ENCODE measurements around the gene WDR74.
"Not testable (repeated sequence)": the region's sequence is repeated elsewhere in the genome, so short reads cannot be mapped to it uniquely, and the experiment has no call there.

The WDR74 gene

DNA sequence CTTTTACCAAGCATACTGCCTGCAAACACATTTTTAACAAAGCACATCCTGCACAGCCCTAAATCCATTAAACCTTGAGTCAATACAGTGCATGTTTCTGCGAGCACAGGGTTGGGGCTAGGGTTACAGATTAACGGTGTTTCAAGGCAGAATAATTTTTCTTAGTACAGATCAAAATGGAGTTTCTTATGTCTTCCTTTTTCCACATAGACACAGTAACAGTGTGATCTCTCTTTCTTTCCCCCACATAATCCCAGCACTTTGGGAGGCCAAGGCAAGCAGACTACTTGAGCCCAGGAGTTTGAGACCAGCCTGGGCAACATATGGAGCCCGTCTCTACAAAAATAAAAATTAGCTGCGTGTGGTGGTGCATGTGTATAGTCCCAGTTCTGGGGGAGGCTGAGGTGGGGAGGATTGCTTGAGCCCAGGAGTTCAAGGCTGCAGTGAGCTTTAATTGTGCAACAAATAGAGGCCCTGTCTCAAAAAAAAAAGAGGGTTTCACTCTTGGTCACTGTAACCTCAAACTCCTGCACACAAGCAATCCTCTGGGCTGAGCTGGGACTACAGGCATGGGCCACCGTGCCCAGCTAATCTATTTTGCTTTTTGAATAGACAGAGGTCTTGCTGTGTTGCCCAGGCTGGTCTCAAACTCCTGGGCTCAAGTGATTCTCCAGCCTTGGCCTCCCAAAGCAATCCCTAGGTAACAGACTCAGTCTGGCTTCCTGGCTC, 21.6 kb upstream of the WDR74 start:
- DNase-seq = no peak

DNA sequence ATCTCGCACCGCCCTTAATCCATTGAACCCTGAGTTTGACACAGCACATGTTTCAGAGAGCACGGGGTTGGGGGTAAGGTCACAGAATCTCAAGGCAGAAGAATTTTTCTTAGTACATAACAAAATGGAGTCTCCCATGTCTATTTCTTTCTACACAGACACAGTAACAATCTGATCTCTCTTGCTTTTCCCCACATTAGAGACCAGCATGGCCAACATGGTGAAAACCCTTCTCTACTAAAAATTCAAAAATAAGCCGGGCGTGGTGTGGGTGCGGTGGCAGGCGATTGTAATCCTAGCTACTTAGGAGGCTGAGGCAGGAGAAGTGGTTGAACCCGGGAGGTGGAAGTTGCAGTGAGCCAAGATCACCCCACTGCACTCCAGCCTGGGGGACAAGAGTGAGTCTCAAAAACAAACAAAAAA, 19.9 kb upstream of the WDR74 start:
- DNase-seq = not testable (repeated sequence)

DNA sequence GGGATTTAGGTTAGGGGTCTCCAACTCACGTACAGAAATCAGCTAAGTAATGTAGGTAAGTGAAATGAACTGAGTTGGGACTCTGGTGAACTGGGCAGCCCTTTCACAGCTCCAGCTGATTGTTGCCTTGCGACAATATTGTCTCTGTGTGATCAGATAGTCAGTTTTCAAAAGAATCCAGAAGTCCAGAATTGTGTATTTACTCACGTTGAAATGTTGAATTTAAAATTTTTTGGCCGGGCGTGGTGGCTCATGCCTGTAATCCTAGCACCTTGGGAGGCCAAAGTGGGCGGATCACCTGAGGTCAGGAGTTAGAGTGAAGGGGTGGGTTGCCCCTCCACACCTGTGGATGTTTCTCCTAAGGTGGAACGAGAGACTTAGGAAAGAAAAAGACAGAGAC, 18.8 kb upstream of the WDR74 start:
- DNase-seq = no peak

DNA sequence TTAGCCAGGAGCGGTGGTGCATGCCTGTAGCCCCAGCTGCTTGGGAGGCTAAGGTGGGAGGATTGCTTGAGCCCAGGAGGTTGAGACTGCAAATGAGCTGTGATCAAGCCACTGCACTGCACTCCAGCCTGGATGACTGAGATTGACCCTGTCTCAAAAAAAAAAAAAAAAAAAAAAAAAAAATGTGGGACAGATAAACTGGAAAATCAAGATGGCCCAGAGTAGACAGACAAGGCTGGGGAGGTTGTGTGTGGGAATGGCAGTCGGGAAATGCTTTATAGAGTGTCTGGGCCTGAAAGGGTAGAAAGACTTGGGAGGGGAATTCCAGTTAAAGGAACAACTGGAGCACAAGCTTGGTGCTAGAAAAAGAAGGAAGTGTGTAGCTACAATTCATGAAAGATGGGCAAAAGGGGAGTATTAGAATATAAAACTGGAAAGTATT, 18.2 kb upstream of the WDR74 start:
- no peak for DNase-seq

DNA sequence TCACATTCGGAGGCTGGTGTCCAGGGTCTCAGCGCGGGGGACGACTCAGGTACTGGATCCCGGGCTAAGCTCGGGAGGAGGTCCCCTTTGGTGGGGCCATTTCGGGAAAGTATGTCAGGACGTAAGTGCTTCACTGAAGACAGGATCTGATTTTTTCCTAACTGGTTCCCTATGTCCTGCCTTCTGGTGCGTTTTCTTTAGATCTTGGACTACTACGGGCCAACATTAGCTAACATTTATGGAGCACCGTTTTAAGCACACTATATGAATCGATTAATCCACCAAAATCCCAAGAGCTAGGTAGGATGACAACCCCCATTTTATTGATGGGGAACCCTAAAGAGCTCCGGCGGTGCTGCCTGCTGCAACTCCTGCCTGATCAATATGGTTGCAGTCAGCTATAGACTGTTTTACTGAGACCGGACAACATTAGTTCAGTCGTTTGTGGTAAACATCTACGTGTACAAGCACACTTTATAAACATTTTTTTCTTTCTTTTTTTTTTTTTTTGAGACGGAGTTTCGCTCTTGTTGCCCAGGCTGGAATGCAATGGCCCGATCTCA, 17.0 kb upstream of the WDR74 start:
- no peak for DNase-seq

DNA sequence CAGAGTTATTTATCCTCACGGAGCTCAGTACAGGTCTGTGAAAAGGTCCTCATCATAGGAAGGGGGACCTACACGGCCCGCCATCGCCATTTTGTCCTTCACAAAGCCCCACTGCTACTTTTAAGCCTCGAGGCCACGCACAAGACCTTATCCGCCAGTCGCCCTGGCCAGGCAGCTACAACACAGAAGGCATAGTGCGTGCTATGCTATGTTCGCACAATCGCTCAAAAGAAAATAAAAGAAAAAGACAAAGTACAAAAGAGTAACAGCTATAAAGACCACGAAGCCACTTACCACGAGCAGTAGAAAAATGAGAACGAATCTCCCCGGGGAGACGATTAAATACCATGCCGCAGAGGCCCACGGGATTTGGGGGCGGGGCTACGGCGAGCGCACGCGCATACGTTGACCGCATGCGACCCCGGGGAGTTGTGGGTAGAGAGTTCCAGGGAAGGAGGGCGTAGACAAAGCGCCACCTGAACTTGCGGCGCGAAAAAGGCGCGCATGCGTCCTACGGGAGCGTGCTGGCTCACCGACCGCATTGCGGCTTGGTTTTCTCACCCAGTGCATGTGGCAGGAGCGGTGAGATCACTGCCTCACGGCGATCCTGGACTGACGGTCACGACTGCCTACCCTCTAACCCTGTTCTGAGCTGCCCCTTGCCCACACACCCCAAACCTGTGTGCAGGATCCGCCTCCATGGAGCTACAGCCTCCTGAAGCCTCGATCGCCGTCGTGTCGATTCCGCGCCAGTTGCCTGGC, 16.4 kb upstream of the WDR74 start:
- peak; percentile 67 to 97 (median 94) for DNase-seq

DNA sequence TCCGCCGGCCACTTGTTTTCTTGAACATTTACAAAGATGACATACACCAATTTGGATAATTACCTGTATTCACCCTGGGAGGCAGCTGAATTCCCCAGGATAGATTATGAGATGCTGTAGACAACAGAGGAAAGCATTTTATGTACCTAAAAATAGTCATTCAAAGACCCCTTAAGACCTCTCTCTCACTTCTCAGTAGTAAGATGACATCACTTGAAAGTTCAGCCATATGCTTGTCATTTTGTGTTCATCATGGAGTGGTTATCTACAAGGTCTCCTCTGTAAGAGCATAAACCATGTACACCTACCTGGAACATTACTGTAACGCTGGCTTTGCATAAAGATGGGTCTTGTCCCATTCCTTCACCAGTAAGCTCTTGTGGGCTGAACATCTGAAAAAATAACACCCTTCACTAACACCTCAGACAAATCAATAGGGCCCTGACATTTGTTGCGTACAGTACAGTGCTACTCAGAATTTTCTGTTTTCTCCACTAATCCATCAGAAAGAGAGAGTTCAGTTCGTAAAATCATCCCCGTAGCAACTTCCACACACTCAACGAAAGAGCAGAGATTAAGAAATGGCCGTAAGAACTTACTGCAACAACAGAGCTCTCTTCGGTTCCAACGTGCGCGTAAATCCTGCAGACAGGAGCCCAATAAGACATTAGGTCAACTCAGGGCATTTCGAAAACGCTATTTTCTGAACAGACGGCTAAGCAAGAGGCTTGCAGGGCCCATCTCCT, 15.6 kb upstream of the WDR74 start:
- no peak for DNase-seq

DNA sequence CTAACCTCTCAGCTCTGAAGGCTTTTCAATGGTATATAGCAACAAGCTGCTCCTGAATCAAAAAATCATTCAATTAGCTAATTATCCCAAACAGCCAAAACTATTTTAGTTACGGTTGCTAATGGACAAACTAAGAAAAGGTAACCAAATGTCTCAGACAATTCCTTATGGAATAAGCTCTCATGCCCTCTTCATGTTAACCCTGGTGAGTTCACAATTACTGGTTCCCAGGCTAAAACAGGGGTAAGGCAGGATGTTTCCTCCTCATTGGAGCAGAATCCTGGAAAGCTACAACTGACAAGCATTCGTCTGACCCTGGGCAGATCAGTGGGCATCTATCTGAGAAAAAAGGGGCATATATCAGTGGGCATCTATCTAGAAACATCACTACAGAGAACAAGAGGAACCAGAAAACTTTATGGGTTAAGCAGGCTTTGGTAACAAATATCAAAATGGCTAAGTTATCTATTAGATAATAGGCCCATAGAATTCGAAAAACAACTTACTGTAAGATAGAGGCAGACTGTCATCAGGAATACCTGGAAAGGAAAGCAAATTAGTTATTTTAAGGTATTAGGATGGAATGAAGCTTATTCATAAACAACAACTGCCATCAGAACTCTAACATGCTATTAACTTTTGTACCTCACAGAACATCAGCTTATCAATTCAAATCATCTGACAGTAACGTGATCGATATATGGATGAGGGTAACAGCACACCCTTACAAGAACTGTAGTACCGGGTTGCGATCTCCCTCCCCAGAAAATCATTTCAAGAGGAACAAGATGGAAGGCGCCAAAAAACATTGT, 14.8 kb upstream of the WDR74 start:
- no peak for DNase-seq

DNA sequence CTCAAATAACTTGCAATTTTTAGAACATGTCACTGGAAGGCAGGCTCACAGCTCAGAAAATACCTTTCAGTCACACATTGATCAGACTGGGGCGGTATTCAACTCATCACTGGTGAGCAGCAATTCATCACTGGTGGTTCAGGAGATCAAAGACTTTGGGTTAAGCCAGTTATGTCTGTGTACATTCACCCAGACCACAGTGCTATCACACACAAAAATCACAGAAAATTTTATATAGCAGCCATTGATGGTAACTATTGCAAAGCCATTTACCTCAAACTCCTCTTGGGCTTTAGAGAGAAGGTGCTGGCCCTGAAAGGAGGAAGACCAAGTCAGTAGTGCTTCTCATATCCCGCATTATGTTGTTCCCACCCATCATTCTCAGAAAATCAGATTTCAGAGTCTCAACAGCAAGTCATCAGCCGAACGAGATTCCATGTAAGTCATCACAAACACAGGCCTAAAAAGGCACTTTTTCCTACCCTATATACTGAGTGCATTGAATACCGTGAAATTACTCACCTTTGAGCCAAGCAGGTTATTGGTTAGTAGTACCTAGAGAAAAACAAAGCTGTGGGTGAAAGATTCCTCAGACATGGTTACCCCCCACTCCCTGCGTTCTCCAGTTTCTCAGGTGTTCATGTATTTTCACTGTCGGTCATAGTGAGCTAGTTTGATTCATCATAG, 14.0 kb upstream of the WDR74 start:
- DNase-seq = no peak

DNA sequence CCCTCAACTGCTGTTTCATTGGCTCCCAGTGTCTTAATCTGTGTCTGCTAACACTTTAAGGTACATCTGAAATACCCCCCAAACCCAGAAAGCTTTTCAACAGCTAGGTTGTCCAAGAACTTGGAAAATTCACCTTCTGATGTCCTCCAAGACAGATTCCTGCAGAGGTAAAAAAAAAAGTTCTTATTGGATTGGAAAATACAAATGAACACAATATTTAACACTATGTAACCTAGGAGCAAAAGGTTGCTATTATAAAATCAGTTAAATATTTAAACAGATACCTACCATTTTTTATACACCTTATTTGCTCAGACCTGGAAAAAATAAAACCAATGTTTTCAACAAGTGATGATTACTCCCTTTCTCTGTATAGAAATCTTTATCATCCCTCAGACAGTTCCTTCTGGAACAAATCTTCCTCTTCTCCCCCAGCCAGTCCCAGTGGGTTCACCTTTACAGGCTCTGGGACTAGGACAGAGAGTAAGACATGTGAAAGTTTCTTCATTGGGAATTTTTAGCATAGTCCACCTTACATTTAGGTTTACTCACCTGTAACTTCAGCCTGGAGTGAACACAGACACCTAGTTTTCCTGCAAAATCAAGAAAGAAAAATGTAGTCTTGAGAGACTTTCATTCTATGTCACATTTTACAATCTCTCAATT, 13.3 kb upstream of the WDR74 start:
- DNase-seq = no peak

DNA sequence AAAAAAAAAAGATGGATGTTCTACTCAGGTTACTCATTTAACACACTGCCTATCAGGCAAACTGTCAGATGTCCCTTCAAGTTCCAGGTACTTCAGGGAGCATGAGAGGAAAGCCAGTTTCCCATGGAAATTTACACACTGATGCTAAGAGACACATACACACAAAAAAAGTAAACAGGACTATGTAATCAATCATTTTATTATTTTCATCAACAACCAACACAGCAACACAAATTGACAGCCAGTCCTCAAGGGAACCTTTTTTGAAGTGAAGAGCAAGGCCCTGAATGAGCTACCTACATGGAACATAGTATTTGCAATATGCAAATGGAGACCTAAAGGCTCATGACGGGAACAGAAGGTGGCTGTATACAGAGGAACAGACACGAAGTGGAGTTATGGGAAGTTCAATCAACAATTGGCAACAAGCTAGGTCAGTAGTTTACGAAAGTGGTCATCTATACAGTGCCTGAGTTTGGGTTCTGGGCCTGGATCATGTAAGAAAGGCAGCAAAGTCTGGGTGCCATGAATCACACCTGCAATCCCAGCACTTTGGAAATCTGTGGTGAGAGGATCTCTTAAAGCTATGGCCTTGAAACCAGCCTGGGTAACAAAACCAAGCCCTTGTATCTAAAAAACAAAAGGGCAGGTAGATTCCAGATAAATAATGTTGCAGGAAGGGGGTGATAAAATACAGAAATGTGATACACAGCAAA, 12.6 kb upstream of the WDR74 start:
- no peak for DNase-seq

DNA sequence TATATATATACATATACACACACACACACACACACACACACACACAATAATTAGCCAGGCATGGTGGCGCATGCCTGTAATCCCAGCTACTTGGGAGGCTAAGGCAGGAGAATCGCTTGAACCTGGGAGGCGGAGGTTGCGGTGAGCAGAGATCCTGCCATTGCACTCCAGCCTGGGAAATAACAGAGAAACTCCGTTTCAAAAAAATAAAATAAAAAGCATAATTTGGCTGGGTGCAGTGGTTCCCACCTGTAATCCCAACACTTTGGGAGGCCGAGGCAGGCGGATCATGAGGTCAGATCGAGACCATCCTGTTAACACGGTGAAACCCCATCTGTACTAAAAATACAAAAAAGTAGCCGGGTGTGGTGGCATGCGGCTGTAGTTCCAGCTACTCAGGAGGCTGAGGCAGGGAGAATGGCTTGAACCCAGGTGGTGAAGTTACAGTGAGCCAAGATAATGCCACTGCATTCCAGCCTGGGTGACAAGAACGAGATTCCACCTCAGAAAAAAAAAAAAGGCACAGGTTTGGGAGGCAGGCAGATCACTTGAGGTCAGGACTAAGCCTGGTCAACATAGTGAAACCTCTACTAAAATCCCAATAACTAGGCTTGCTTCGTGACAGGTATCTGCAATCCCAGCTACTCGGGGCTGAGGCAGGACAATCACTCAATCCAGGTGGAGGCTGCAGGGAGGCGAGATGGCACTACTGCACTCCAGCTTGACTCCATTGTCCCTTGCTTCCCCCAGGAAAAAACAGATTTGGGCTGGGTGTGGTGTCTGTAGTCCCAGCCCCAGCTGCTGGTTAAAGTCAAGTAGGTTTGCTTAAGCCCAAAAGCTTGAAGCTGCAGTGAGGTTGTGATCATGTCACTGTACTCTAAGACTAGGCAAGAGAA, 11.8 kb upstream of the WDR74 start:
- no peak for DNase-seq

DNA sequence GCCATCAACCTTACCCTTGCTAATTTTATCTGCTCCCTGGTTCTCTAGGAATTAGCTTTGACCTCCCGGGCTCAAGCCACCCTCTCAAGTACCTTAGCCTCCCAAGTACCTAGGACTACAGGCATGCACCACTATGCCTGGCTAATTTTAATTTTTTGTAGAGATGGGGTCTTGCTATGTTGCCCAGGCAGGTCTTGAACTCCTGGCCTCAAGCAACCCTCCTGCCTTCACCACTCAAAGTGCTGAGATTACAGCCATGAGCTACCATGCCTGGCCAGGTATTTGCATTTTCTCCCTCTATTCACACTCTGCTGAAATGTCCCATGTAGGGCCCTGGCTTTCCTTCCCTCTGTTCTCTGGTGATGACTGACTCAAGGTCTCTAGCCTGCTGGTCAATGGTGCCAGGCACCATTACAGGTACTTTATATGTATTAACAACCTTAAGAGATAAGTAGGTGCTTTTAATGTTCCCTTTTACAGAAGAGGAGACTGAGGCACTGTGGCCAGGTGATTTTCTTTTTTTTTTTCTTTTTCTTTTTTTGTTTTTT, 8.5 kb upstream of the WDR74 start:
- no peak for DNase-seq

DNA sequence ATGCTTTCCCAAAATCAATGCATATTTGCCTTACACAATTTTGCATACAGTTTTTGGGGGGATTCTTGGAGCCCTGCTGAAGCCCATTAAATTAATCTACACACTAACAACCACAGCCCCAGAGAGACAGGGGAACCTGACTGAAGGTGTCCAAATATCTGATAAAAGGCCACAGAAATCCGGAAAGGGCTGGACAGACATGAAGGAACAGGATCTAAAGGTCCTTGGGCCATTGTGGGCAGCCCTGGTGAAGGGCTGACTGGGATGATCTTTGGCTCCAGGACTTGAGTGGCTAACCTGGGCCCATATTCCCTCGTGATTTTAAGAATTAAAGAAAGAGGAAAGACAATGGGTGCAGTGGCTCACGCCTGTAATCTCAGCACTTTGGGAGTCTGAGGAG, 6.8 kb upstream of the WDR74 start:
- no peak for DNase-seq

DNA sequence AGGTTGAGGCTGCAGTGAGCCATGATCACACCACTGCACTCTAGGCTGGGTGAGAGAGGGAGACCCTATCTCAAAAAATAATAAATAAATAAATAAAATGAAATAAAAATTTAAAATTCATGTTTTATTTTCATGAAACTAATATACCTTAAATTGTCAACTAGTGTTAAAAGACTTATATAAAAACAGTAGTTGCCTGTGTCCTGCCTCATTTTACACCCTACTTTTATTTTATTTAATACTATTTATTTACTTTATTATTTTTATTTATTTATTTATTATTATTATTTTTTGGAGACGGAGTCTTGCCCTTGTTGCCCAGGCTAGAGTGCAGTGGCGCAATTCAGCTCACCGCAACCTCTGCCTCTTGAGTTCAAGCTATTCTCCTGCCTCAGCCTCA, 4.8 kb upstream of the WDR74 start:
- no peak for DNase-seq

DNA sequence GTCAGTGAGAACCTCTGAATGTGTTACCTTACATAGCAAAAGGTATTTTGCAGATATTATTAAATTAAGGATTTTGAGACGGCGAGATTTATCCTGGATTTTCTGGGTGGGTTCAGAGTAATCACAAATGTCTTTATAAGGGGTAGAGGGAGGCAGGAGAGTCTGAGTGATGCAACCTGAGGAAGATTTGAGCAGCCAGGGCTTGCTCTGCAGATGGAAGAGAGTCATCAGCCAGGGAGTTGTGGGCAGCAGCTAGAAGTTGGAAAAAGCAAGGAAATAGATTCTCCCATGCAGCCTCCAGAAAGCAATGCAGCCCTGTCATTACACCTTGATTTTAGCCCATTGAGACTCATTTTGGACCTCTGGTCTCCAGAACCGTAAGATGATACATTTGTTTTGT, 4.1 kb upstream of the WDR74 start:
- no peak for DNase-seq

DNA sequence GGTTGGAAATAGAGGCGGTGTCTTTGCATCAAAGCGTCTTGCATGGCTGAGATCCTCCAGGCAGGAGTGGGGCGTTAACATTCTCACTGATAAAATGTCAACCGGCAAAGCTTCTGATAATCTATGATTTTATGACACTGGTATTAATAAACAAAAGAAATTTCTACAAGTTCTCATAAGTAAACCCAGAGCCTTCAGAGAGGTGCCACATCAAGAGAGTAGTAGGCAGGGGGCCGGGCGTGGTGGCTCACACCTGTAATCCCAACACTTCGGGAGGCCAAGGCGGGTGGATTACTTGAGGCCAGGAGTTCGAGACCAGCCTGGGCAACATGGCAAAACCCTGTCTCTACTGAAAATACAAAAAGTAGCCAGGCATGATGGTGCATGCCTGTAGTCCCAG, 3.5 kb upstream of the WDR74 start:
- peak in 1 of 58 donors; percentile 18 for DNase-seq

Measured in anterior cingulate cortex (tissue), 58 donors.